Activated CD4-positive, alpha-beta T cell treated with anti-CD3 and anti-CD28 coated beads for 48 hours (primary cell): ENCODE results near the gene CTDNEP1.
"Not testable (repeated sequence)": the region's sequence is repeated elsewhere in the genome, so short reads cannot be mapped to it uniquely, and the experiment has no call there.

Experiments used
- DNase-seq: peaks from one replicate; pipeline ENCODE4 v3.0.0-alpha.2; 2020

CTDNEP1 gene

DNA sequence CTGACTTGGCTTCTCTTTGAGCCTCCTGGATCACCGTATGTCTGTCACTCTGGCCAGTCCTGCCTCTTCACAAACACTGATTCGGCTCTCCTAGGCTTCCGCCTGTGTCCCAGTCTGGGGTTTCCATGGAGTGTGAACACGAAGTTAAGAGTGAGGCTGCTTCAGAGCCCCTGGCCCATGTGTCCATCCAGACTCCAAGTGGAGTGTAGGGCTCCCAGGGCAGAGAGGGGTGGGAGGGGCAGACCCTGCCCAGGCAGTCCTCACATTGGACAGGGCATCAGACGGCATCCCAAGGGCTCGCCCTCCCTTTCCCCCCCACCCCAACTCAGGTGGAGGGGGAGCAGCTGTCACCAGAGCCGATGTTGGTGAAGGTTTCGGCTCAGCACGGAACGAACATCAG, 7.7 kb downstream of the CTDNEP1 start:
- DNase-seq: not testable (repeated sequence)

DNA sequence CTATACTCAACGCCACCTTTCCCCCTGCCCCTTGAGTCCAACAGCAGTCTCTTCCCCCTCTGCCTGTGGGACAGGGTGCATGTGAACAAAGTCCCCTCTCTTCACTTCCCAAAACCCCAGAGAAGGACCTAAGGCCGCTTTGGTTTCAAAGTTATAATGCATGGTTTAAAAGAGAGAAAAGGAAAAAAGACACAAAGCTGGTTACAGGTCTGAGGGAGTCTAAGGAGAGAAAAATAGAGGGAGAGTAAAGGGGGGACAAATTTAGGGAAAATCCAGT, 8.1 kb downstream of the CTDNEP1 start:
- no peak for DNase-seq

DNA sequence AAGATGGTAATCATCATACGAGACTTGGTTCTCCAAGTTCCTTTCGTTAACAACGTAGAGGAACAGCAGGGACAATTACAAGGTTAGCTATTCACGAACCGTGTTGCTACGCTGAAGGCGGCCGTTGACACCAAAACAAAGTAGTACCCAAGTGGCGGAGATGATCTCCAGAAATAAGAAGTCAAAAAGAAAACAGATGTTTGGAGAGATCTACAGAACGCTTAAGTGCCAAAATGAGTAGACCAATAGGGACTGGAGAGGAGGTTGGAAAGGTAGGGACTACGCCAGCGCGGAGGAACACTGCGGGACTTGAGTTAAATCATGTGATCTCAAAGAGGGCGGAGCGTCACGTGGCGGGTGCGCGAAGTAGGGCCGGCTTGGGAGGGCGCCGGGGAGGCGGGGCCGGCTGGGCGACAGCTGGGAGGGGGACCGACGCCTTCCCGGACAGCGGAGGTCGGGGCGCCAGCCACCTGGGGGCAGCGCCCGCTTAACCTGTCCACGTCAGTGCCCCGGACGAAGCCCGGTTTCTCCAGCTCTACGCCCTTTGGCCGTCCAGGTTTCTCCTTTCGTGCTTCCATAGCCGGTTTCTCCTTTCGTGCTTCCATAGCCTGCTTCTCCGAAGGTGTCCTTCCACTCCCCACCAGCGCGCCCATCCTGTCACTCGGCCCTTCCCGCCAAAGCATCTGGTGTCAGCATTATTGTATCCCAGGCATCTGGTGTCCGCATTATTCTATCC, 8.6 kb downstream of the CTDNEP1 start:
- peak; percentile 94 for DNase-seq

DNA sequence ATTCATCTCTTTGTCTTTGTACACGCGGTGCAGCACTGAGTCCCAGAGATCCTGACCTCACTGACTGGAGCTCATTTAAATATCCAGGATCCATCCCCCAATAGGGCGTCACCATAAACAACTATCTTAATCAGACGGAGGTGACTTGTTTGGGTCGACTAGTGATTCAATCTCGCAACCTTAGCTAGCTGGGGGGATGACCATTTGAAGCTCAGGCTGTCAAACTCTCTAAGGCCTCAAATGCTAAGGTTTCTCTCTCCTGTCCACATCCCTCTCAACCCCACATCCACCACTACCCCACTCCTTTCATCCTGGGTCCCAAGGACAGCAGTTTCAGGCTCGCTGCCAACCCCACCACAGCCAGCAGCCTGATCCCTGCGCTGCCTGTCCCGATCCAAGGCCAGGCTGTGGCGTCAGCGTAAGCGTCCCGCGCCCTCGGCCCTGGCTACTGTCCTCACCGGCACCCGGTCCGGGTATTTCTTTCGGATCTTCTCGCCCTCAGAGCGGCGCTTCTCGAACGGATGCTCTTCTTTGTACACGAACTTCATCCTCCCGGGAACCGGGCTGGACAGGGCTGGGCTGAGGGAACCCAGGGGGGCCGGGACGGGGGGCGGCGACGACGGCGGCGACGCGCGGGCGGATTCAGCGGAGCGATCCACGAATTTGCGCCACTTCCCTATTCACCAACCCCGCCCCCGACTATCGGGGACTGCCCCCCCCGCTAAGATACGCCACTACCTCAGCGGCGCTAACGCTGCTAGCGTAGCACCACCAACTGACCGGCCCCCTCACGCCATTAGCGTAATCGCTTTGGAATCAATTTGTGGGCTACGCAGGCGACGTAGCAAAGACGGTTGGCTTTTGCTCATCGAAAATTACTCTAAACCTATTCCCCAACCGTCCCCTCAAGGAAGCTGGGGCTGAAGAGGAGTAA, 9.5 kb downstream of the CTDNEP1 start, which contains the start of gene GABARAP:
Gene GABARAP, minus strand, starts transcription at position 667 of the 934 bp plus-strand sequence. Its CDS starts 119 bp downstream, at position 548.
- DNase-seq: peak; percentile 95

DNA sequence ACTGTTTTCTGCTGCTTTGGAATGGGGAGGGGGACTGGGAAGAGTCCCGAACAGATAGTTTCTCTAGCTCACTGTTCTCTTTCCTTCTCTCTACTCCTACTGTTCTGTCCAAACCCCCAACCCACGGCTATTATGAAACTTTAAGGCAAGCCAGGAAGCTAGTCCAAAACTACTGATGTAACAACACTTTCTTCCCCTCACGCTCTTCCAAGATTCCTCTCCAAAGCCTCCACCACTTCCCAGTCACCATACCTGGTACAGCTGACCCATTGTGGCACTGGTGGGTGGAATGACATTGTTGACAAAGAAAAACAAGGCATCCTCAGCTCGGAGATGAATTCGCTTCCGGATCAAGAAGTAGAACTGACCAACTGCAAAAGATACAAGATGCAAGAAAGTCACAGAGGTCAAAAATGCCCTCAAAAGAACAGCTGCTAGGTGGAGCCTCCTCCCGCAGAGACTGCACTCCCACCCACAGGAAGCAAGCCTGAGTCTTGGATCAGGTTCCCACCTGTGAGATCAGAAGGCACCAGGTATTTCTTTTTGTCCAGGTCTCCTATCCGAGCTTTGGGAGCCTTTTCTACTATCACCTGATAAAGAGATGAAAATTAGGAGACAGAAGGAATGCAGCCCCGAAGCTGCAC, 10.3 kb downstream of the CTDNEP1 start:
- DNase-seq: no peak

DNA sequence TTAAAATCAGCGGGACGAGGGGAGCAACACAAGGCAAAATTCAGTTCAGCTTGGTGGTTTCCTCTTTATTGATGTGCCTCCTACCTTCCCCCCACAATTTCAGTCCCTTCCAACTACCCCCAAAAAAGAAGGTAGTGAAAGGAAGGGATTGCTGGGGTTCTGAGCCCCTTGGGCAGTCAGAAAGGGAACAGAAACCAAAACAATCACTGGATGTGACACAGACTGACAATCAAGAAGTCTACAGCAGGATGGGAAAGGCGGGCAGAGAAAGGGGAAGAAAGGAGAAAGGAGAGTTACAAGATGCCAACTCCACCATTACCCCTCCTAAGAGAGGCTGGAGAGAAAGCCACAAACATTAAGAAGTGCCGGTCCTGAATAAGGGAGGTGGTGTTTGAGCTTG, 11.2 kb downstream of the CTDNEP1 start:
- no peak for DNase-seq

DNA sequence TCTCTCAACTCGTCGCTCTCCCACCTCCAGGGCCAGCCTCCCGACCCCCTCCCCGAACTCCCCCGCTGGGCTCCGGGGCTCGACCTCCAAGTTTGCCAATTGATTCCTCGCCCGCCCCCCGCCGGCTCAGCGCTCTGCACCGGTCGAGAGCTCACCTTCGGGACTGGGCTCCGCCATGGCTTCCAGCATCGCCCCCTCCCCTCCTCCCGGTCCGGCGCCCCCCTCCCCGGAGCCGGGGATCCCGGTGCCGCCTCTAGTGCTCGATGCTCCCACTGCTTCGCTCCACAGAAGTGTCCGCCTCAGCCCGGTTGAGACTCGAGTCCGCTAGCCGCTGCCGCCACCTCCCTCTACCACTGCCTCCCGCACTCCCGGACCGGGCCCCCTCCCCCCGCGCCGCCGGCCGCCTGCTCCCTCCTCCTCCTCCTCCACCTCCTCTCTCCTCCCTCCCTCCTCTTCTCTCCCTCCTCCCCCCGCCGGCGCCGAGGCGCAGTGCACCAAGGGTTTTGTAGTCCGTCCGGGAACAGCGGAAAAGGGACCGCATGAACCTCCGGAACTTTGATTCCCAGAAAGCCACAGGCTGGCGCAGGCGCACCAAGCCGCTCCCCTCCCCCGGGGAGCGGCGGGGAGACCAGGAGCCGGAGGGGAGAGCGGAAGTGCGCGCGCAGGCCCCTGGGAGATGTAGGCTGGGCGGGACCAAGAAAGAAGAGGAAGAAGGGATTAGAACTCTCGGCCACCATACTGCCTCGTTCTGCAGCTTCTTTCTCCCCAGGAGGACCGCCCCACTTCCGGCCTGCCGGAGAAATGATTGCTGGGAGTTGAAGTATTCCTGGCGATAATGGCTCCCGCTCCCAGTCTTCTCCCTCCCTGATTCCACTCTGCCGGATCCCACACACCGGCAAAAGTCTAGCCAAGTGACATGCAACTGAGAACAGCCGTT, 12.2 kb downstream of the CTDNEP1 start, which contains the start of gene PHF23:
Gene PHF23, minus strand, starts transcription at position 367 of the 937 bp plus-strand sequence. Its CDS starts 178 bp downstream, at position 189.
- DNase-seq: peak; percentile 98

DNA sequence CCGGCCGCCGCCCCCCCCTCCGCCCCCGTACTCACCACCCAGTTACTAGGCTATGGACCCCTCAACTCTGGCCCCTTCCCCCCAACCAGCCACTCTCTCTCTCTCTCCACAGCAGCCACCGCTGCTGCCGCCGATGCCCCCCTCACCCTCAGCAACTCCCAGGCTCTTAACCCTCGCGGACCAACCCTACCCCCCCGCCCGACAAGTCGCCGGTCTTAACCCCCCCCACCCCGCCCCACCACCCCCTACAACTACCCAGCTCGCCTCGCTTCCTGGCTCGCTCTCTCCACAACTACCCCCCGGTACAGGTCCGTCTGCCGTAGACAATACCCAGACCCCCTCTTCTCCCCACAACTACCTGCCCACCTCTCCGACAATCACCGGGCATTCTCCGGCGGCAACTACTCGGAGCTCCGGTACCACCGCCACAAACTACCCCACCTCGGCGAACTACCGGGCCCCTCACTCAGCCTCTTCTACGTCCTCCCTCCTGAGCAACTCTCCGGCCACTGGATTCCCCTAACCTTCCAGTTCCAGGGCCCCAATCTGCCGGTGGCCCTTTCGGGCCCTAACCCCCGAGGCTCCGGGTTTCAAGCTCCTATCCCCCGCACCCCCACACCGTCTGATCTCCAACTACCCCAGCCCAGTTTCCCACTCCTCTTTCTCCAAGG, 13.0 kb downstream of the CTDNEP1 start:
- DNase-seq: peak; percentile 37

DNA sequence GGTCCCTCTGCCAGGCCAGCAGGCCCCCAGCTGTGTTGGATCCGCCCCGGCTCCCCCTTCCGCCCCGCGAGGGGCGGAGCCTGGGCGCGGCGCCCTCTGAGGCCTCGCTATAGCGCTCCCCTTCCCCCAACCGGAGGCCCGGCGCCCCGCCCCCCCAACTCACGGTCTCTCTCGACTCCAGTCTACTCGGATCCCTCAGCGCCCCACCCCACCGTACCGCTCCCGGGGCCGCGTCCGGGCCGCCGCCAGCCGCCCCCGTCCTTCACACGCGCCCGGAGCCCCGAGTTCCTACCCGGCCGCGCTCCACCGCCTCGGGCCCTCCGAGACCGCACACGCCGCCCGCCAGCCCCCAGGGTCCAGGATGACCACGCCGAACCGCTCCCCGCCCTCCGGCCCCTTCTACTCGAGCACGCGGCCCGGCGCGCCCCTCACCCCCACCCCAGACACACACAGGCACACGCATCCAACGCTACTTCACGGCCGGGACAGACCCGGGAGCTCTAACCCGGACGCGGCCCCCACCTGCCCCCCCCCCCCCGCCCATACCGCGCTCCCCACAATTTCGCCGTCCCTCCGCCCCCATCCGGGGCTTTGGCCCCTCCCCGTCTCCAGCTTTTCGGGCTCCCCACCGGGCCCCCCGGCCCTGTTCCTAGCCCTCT, 13.6 kb downstream of the CTDNEP1 start:
- peak; percentile 91 for DNase-seq

DNA sequence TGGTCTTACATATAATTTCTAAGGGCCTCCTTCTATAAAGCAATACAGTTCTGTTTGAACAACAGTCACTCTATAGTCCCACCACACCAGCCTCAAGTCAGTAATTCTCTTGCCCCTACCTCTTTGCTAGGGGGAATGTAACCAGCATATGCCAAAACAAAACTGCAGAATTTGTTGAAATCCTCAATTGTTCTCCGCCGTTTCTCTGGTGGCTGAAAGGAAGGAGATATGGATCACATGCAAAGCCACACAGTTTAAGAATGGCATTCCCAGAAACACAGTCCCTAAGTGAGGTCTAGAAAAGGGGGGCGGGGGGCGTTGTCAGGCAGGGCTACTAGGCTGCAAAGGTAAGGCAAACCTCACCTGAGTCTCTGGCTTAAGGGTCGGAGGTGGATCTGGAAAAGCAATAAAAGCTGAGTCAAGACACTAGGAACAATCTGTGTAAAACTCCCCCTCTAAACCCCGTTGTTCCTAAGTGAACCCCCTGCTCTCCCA, 14.2 kb downstream of the CTDNEP1 start:
- no peak for DNase-seq

DNA sequence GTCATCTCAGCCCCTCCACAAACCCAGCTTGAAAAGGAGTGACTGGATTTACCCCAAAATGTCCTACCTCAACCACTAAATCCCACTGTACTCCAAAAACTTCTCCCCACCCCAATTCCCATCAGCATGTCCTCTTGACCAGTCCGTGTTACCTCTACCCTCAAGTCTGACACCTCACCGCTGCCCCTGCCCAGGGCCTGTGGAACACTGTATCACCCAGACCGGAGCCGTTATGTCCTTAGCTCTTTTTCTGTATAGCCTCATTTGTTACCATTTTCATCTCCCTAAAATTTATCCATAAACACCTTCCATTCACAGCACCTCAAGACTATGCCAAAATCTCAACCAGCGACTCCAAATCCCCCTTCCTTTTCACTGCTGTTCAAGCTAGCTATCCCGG, 14.7 kb downstream of the CTDNEP1 start:
- no peak for DNase-seq

DNA sequence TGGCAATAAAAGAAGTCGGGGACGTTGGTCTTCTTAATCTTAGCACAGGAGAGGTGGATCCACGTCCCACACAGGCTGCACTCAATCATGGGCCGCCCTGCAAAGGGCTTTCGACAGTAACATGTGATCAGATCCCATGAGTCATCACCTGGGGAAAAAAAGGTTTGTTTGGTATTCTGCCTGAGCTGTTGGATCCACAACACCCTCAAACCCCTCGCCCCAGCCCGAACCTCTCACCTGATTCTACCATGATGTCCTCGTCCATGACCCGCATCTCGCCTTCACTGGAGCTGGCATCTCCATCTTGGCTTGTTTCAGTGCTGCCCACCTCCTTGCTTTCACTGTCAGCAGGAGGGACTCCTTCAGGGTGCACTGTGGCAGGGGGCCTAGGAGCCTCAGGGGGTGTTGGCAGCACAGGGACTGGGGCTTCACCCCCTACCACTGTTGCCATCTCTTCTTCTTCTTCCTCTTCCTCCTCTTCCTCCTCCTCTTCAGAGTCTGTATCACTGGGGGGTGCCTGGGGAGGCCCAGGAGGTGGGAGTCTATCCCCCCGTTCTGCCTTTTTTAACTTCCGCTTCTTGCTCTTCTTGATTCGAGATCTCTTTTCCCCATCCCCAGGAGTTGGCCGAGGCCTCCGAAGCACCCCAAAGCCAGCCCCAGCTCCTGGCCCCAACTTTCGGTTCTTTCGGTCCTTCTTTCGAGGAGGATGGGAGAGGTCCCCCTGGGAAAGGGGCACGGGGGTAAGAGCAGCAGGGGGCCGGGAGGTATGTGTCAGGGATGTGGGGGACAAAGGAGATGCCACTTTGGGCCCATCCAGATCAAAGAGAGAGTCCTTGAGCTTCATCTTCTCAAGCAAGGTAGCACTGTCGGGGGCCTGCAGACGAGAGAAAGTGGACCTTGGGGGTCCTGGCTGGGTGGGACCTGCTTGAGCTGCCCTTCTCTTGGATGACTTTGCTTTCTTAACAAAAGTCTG, 15.6 kb downstream of the CTDNEP1 start:
- DNase-seq: no peak

DNA sequence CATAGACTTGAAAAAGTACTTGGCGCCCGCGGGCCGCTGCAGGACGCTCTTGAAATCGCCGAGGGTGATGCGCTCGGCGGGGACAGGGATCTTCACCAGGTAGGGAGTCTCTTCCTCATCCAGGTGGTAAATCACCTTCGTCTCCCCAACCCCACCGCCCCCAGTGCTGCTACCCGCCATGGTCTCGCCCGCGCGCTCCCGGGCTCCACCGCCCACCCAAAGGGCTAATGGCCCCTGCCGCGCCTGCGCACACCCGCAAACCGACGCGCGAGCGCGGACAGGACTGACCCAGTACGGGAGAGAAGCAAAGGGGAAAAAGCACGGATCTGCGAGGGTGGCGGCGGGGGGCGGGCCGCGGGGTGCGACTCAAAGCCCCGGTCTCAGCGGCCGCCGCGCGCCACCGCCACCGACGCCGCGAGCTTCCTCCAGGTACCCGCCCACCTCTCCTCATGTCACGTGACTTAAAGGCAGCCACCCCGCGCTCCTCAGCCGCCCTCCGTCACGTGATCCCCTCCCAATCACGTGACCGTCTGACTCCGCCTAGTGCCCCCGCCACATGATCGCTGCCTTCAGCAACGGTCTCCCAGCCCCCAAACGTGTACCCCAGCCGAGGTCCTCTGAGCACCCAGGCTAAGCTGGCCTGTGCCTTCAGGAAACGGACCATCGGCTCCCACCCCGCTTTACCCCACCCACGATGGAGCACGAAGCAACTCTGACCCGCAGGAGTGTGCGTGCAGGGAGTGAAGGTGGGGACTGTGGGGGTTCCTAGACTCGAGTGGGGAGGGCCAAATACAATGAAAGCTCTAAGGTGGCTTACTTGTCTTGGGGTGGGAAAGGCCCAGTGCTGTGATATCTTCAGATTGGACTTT, 17.2 kb downstream of the CTDNEP1 start, which contains the start of gene DVL2:
Gene DVL2, minus strand, starts transcription at position 435 of the 869 bp plus-strand sequence. Its CDS starts 255 bp downstream, at position 180.
- DNase-seq: peak; percentile 96

DNA sequence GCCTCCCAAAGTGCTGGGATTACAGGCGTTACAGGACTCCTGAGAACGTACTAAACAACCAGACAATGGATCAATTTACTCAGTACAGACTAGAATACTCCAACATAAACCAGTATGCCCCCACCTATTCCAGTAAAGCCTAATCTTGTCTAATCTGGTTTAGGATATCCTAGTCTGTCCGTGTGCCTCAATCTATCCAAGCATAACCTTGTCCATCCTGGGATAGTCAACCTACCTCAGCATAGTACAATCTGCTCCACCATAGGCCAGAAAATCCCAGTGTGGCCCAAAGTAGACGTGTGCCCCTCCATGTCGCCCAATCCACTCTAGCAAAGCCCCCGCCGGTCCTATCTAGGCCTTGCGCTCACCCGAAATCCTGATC, 17.8 kb downstream of the CTDNEP1 start:
- no peak for DNase-seq

DNA sequence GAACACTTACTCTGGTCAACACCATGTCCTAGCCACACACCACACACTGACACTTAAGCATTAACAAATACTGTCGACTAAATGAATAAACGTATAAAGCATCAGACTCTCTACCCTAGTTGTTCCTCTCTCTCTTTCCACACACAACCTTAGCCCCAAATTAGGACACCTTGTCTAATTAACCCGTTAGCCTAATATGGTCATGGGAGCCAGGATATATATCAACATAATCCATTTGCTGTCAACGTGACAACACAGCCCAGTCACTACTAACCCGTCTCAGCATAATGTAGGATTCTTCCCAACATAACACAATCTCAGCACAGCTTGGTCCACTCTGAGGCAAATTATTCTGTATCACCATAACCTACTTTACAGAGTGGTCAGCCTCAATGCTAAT, 19.4 kb downstream of the CTDNEP1 start:
- no peak for DNase-seq

DNA sequence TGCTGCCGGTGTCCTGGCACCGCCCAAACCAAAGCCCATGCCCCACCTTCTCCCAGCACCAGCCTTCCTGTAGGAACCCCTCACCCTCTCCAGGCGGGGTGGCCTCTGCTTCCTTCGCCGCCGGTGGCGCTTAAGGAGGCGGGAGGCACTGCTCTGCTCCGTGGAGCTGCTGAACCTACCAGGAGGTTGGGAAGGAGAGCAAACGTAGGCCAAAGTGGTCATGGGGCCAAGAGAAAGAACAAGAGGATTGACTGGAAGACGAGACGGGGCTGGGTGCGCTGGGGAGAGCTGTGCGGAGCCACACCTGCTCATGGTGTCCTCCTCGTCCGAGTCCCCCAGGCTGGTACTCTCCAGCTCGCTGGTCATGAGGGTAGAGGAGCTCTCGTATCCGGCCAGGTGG, 22.0 kb downstream of the CTDNEP1 start:
- DNase-seq: no peak

DNA sequence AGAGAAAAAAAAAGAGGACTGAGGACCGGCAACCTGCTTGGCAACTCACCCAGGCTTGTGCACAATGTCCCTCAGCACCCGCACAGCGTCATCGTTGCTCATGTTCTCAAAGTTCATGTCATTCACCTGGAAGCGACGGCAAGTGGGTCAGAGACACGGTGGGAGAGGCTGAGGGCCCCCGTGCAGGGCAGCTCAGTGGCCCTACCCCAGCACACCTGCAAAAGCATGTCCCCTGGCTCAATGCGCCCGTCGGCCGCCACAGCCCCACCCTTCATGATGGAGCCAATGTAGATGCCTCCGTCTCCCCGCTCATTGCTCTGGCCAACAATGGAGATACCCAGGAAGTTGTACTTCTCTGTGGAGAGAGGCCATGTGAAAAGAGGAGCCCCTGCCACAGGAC, 22.6 kb downstream of the CTDNEP1 start:
- DNase-seq: no peak
